Measurements from ENCODE around the gene ITGA11. TPM values are rescaled to one million over a fixed set of nuclear protein-coding genes. Genes with fewer than 3 reads are reported as not detected.

Gene ITGA11
- total and polyA plus RNA-seq, 2 donors (not counting 1 experiment from before 2014, with no cell fraction given), result not detected

- Mint-ChIP-seq H3K9me3 (ENCODE audit: insufficient read depth) (no peaks in the 10 kb centered on the region), H3K4me1 (peaks cover 3% of the 10 kb centered on the region), H3K27ac (no peak overlapping the region), H3K27me3 (peaks cover 19% of the 10 kb centered on the region), H3K4me3 (no peak overlapping the region)
- Histone ChIP-seq H3K4me2 (replicated peaks; ENCODE audit: low read depth, low read length, poor library complexity, severe bottlenecking) (no peak overlapping the region), H3K27ac (ENCODE audit: low read length in 2 of 2) (no peak overlapping the region), H3K4me3 (ENCODE audit: control extremely low read depth in 1 of 5, extremely low read depth in 1 of 5, insufficient read depth in 1 of 5, low read depth in 2 of 5, low read length in 4 of 5) (no peak overlapping the region), H3K9ac (ENCODE audit: low read length) (no peak overlapping the region), H3K79me2 (ENCODE audit: control insufficient read depth, insufficient read depth, low read length) (no peaks in the 10 kb centered on the region), H3K4me1 (ENCODE audit: control insufficient read depth in 2 of 2, insufficient read depth in 2 of 2, low read length in 2 of 2) (peaks cover 4 to 7% of the 10 kb centered on the region in 2 donors), H3K36me3 (replicated peaks in 1 of 2; ENCODE audit: control extremely low read depth in 1 of 2, control insufficient read depth in 1 of 2, extremely low read depth in 1 of 2, insufficient read depth in 2 of 2, low read length in 1 of 2) (no peaks in the 10 kb centered on the region), H3K27me3 (replicated peaks in 1 of 4; ENCODE audit: control extremely low read depth in 1 of 4, control insufficient read depth in 3 of 4, insufficient read depth in 4 of 4, low read length in 3 of 4) (peaks cover 0 to 10% (median 0%) of the 10 kb centered on the region in 4 experiments), H4K20me1 (ENCODE audit: control insufficient read depth, insufficient read depth, low read length, poor library complexity, severe bottlenecking) (no peaks in the 10 kb centered on the region), H3K9me3 (ENCODE audit: control extremely low read depth in 1 of 3, control insufficient read depth in 2 of 3, insufficient read depth in 1 of 3, low read length in 2 of 3) (no peaks in the 10 kb centered on the region), H2AFZ (ENCODE audit: insufficient read depth, low read depth, low read length, poor library complexity, severe bottlenecking) (no peak overlapping the region)
- DNase-seq, result no peak
- POLR2A ChIA-PET, result no interaction called here
- no peak for ATAC-seq (ENCODE audit: low read depth)
- intact Hi-C loops (cut with micrococcal nuclease), result no loop called here
- TF ChIP-seq EZH2 (IDR thresholded peaks at IDR 0.05; ENCODE audit: borderline replicate concordance, insufficient read depth, low read depth, low read length, poor library complexity, severe bottlenecking), result no peak
- TF ChIP-seq, protein P1, sequence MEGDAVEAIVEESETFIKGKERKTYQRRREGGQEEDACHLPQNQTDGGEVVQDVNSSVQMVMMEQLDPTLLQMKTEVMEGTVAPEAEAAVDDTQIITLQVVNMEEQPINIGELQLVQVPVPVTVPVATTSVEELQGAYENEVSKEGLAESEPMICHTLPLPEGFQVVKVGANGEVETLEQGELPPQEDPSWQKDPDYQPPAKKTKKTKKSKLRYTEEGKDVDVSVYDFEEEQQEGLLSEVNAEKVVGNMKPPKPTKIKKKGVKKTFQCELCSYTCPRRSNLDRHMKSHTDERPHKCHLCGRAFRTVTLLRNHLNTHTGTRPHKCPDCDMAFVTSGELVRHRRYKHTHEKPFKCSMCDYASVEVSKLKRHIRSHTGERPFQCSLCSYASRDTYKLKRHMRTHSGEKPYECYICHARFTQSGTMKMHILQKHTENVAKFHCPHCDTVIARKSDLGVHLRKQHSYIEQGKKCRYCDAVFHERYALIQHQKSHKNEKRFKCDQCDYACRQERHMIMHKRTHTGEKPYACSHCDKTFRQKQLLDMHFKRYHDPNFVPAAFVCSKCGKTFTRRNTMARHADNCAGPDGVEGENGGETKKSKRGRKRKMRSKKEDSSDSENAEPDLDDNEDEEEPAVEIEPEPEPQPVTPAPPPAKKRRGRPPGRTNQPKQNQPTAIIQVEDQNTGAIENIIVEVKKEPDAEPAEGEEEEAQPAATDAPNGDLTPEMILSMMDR (IDR thresholded peaks at IDR 0.05), result no peak
- 93% methylated on average over 5 of the region's 9 CpGs for WGBS (ENCODE audit: insufficient coverage)
- CTCF ChIA-PET, result interaction anchor here (1.1 kb wide), 1 partner anchor 12 kb away, joined by 4 read pairs; no protein-coding TSS in a partner anchor
Measured at GRCh38 chr15:68370768-68371151, 61.2 kb downstream of the ITGA11 start.

DNA sequence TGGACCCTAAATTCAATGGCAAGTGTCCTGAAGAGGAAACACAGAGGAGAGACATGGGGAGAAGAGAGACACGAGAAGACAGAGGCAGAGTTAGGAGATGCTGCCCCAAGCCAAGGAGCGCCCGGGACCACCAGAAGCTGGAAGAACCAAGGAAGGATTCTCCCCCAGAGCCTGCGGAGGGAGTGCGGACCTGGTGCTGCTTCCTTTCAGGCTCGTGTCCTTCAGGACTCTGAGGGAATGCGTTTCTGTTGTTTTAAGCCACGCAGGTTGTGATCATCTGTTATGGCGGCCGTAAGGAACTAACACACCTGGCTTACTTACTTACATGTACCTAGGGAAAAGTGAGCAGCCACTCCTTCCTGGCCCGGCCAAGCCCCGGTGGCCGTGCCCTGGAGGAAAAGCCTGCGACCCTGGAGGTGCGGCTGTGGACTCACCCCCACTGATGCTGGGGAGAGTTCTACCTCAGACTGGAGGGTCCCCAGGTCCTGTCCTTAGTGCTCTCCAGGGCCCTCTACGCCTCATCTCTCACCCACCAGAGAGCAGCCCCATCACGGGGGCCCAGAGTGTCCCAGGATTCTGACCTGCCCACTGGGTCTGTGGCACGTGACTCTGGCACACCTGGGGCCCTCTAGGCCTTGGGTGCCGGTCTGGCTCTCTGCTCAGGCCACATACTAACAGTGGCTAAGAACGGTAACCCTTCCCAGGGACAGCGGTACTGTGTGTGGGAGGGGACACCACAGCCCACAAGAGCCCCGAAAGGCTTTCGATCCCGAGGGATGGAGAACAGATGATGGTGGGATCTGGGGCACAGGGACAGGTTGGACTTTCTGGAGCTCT, 61.8 kb downstream of the ITGA11 start:
- ChIA-PET CTCF (no interaction called here), POLR2A (no interaction called here)
- peaks cover 0 to 10% (median 0%) of the 10 kb centered on the region in 4 experiments for H3K27me3 ChIP-seq (replicated peaks in 1 of 4; ENCODE audit: control extremely low read depth in 1 of 4, control insufficient read depth in 3 of 4, insufficient read depth in 4 of 4, low read length in 3 of 4)
- no peaks in the 10 kb centered on the region for H3K9me3 ChIP-seq (ENCODE audit: control extremely low read depth in 1 of 3, control insufficient read depth in 2 of 3, insufficient read depth in 1 of 3, low read length in 2 of 3)
- intact Hi-C loops (cut with micrococcal nuclease), result no loop called here
- no peak overlapping the region for H3K4me3 Mint-ChIP-seq
- TF ChIP-seq, protein P1 (IDR thresholded peaks at IDR 0.05), result no peak
- no peak for TF ChIP-seq EZH2 (IDR thresholded peaks at IDR 0.05; ENCODE audit: borderline replicate concordance, insufficient read depth, low read depth, low read length, poor library complexity, severe bottlenecking)
- H3K4me1 Mint-ChIP-seq, result peaks cover 4% of the 10 kb centered on the region
- H3K9me3 Mint-ChIP-seq (ENCODE audit: insufficient read depth), result no peaks in the 10 kb centered on the region
- no peak overlapping the region for H3K27ac Mint-ChIP-seq
- H3K27me3 Mint-ChIP-seq, result peaks cover 20% of the 10 kb centered on the region
- DNase-seq, result no peak
- H3K4me2 ChIP-seq (replicated peaks; ENCODE audit: low read depth, low read length, poor library complexity, severe bottlenecking), result no peak overlapping the region
- no peak for ATAC-seq (ENCODE audit: low read depth)
- H3K4me1 ChIP-seq (ENCODE audit: control insufficient read depth in 2 of 2, insufficient read depth in 2 of 2, low read length in 2 of 2), result peaks cover 4 to 7% of the 10 kb centered on the region in 2 donors
- H3K4me3 ChIP-seq (ENCODE audit: control extremely low read depth in 1 of 5, extremely low read depth in 1 of 5, insufficient read depth in 1 of 5, low read depth in 2 of 5, low read length in 4 of 5), result no peak overlapping the region
- no peaks in the 10 kb centered on the region for H3K79me2 ChIP-seq (ENCODE audit: control insufficient read depth, insufficient read depth, low read length)
- H3K27ac ChIP-seq (ENCODE audit: low read length in 2 of 2), result no peak overlapping the region
- no peaks in the 10 kb centered on the region for H3K36me3 ChIP-seq (replicated peaks in 1 of 2; ENCODE audit: control extremely low read depth in 1 of 2, control insufficient read depth in 1 of 2, extremely low read depth in 1 of 2, insufficient read depth in 2 of 2, low read length in 1 of 2)
- H4K20me1 ChIP-seq (ENCODE audit: control insufficient read depth, insufficient read depth, low read length, poor library complexity, severe bottlenecking), result no peaks in the 10 kb centered on the region
- H3K9ac ChIP-seq (ENCODE audit: low read length), result no peak overlapping the region
- H2AFZ ChIP-seq (ENCODE audit: insufficient read depth, low read depth, low read length, poor library complexity, severe bottlenecking), result no peak overlapping the region
- WGBS (ENCODE audit: insufficient coverage), result 87% methylated on average over 17 of the region's 24 CpGs
